Caco-2 (cell line): ENCODE results near the gene LONP1. TPM values are rescaled to one million over a fixed set of nuclear protein-coding genes. Genes with fewer than 3 reads are reported as not detected.

Source experiments
- BruUV-seq: library from RNA; stranded (reverse); fragments of 400-500 nt; replicated peaks from 2 replicates; lab custom pipeline; 2021; lab: Mats Ljungman, UMichigan
- CTCF ChIA-PET: fragments of 300-600 bp; sonication (Branson Sonifier 250); formaldehyde crosslinking; loops from one replicate; lab custom pipeline; 2022; ENCODE audit warnings: antibody characterized with exemption; lab: Charles Lee
- POLR2A ChIA-PET: fragments of 300-600 bp; sonication (Branson Sonifier 250); formaldehyde crosslinking; loops from one replicate; lab custom pipeline; 2022; ENCODE audit warnings: antibody characterized with exemption; lab: Charles Lee
- DNase-seq, 2 experiments: peaks; one replicate each; pipeline versions ENCODE4 v3.0.0 to v3.0.0-alpha.2; 2020 to 2022
- H3K27me3 ChIP-seq: replicated peaks from 2 replicates; pipeline ENCODE4 v1.6.0; 2011; ENCODE audit warnings: low read length; ENCODE audit not compliant: control insufficient read depth, insufficient read depth
- H3K36me3 ChIP-seq: 2 replicates; pipeline ENCODE4 v1.5.1; 2011; ENCODE audit warnings: low read length; ENCODE audit not compliant: control insufficient read depth, insufficient read depth
- H3K4me1 ChIP-seq: fragments of 250-450 bp; sonication (Bioruptor Pico); 2 replicates; pipeline ENCODE4 v1.5.1; 2020; ENCODE audit warnings: mild to moderate bottlenecking
- H3K4me3 ChIP-seq: 2 replicates; pipeline ENCODE4 v1.5.1; 2011; ENCODE audit warnings: low read depth, mild to moderate bottlenecking, control low read depth, low read length
- H3K9me3 ChIP-seq: fragments of 250-450 bp; sonication (Bioruptor Pico); 2 replicates; pipeline ENCODE4 v1.5.1; 2020; ENCODE audit warnings: mild to moderate bottlenecking, moderate library complexity
- H3K27ac Mint-ChIP-seq: one replicate; pipeline ENCODE4 v1.8.0; 2022; ENCODE audit warnings: mixed read lengths; ENCODE audit not compliant: unreplicated experiment
- H3K27me3 Mint-ChIP-seq: one replicate; pipeline ENCODE4 v1.8.0; 2022; ENCODE audit warnings: mixed read lengths; ENCODE audit not compliant: insufficient read depth, unreplicated experiment
- H3K36me3 Mint-ChIP-seq: one replicate; pipeline ENCODE4 v1.8.0; 2022; ENCODE audit warnings: mild to moderate bottlenecking, mixed read lengths; ENCODE audit not compliant: insufficient read depth, unreplicated experiment
- H3K4me1 Mint-ChIP-seq: one replicate; pipeline ENCODE4 v1.8.0; 2022; ENCODE audit warnings: low read depth, mixed read lengths; ENCODE audit not compliant: unreplicated experiment
- H3K4me3 Mint-ChIP-seq: one replicate; pipeline ENCODE4 v1.8.0; 2022; ENCODE audit warnings: mild to moderate bottlenecking, moderate library complexity, mixed read lengths; ENCODE audit not compliant: unreplicated experiment
- H3K9me3 Mint-ChIP-seq: one replicate; pipeline ENCODE4 v1.8.0; 2022; ENCODE audit warnings: mixed read lengths; ENCODE audit not compliant: unreplicated experiment
- intact Hi-C: fragments of 100-400 bp; cut with micrococcal nuclease; formaldehyde crosslinking; loops from one replicate; pipeline ENCODE4 v1.10.0; 2022; ENCODE audit not compliant: unreplicated experiment
- total RNA-seq: library from RNA; stranded (reverse); gene quantifications from 2 replicates; pipeline ENCODE4 v1.2.3, GENCODE V29; 2022
- TF ChIP-seq, protein P1 (sequence below), 2 experiments: fragments of 200-600 bp in 1 of 2; IDR thresholded peaks; 1 replicate in 1 of 2; 2 replicates in 1 of 2; pipeline versions ENCODE4 v1.5.1 to v1.8.0; 2011 to 2022; ENCODE audit warnings: antibody characterized with exemption in 1 of 2, control low read depth in 1 of 2, inconsistent platforms in 1 of 2, low read depth in 1 of 2, low read length in 1 of 2, mild to moderate bottlenecking in 1 of 2, moderate library complexity in 1 of 2; ENCODE audit not compliant: insufficient read depth in 1 of 2, severe bottlenecking in 1 of 2, unreplicated experiment in 1 of 2

The LONP1 gene
- total RNA-seq, 1 experiment from 2014 or later = 208 TPM

DNA sequence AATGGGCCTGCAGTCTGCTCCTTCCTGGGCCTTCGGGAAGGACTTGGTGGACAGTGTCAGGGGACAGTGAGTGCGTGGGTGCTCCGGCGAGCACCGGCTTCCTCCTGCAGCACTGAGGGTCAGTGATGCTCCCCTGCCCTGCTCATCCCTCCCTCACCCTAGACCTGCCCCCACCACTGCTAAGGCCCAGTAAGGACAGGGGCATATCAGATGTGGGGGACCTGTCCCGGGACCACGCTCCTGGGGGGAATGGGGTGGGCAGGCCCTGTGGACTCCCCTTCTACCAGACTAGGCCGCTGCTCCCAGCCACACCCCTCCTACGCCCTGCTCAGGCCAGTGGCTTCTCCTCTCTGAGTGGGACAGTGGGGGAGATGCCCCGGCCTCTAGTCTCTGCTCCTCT is 42.8 kb downstream of the LONP1 start:
- H3K27ac Mint-ChIP-seq = no peak overlapping the region

DNA sequence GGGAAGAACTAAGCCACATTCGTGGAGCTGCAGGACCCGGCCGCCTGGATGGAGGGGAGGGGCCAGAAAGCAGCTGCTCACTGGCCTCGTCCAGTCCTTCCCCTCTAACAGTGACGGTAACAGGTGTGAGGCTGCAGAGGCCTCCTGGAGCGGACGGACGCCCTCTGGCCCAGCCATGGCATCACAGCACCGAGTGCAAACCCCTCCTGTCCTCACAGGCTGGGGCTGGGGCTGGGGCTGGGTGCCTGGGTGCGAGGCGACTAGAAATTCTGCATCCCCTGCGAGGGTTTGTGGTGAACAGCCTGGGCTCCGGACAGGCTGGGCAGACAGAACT is 43.2 kb downstream of the LONP1 start:
- ChIA-PET CTCF (no interaction called here), POLR2A (interaction anchor here (0.7 kb wide), 1 partner anchor 96 kb away, joined by 4 read pairs; no protein-coding TSS in a partner anchor)
- no peak overlapping the region for H3K4me3 Mint-ChIP-seq
- H3K9me3 Mint-ChIP-seq = no peaks in the 10 kb centered on the region
- no peaks in the 10 kb centered on the region for H3K9me3 ChIP-seq
- H3K4me1 Mint-ChIP-seq = peaks cover 14% of the 10 kb centered on the region
- peak overlapping the region; percentile 31 for H3K27ac Mint-ChIP-seq
- no peaks in the 10 kb centered on the region for H3K27me3 ChIP-seq
- no peak overlapping the region for H3K4me3 ChIP-seq
- no TSS peak for BruUV-seq
- H3K4me1 ChIP-seq = no peaks in the 10 kb centered on the region; the same call in 1 of the 2 replicates
- no peak for DNase-seq
- H3K36me3 Mint-ChIP-seq = peaks cover 77% of the 10 kb centered on the region
- H3K27me3 Mint-ChIP-seq = no peaks in the 10 kb centered on the region
- intact Hi-C loops = no loop called here
- H3K36me3 ChIP-seq = no peaks in the 10 kb centered on the region
- TF ChIP-seq, protein P1, sequence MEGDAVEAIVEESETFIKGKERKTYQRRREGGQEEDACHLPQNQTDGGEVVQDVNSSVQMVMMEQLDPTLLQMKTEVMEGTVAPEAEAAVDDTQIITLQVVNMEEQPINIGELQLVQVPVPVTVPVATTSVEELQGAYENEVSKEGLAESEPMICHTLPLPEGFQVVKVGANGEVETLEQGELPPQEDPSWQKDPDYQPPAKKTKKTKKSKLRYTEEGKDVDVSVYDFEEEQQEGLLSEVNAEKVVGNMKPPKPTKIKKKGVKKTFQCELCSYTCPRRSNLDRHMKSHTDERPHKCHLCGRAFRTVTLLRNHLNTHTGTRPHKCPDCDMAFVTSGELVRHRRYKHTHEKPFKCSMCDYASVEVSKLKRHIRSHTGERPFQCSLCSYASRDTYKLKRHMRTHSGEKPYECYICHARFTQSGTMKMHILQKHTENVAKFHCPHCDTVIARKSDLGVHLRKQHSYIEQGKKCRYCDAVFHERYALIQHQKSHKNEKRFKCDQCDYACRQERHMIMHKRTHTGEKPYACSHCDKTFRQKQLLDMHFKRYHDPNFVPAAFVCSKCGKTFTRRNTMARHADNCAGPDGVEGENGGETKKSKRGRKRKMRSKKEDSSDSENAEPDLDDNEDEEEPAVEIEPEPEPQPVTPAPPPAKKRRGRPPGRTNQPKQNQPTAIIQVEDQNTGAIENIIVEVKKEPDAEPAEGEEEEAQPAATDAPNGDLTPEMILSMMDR (IDR thresholded peaks at IDR 0.05; ENCODE audit: insufficient read depth in 1 of 2, low read depth in 1 of 2, low read length in 1 of 2, severe bottlenecking in 1 of 2, unreplicated experiment in 1 of 2) = no peak

More for the DNA sequence above, 42.8 kb downstream of the LONP1 start:
- TF ChIP-seq, protein P1 (IDR thresholded peaks at IDR 0.05; ENCODE audit: insufficient read depth in 1 of 2, low read depth in 1 of 2, low read length in 1 of 2, severe bottlenecking in 1 of 2, unreplicated experiment in 1 of 2) = no peak
- ChIA-PET CTCF (no interaction called here), POLR2A (interaction anchor here (0.7 kb wide), 1 partner anchor 96 kb away, joined by 4 read pairs; no protein-coding TSS in a partner anchor)
- H3K27me3 ChIP-seq = no peaks in the 10 kb centered on the region
- H3K4me1 ChIP-seq = no peaks in the 10 kb centered on the region; the same call in 1 of the 2 replicates
- Mint-ChIP-seq H3K4me1 (peaks cover 15% of the 10 kb centered on the region), H3K4me3 (no peak overlapping the region), H3K9me3 (no peaks in the 10 kb centered on the region), H3K36me3 (peaks cover 74% of the 10 kb centered on the region), H3K27me3 (no peaks in the 10 kb centered on the region)
- DNase-seq = no peak
- no TSS peak for BruUV-seq
- intact Hi-C loops = no loop called here
- no peaks in the 10 kb centered on the region for H3K9me3 ChIP-seq
- no peak overlapping the region for H3K4me3 ChIP-seq
- no peaks in the 10 kb centered on the region for H3K36me3 ChIP-seq

DNA sequence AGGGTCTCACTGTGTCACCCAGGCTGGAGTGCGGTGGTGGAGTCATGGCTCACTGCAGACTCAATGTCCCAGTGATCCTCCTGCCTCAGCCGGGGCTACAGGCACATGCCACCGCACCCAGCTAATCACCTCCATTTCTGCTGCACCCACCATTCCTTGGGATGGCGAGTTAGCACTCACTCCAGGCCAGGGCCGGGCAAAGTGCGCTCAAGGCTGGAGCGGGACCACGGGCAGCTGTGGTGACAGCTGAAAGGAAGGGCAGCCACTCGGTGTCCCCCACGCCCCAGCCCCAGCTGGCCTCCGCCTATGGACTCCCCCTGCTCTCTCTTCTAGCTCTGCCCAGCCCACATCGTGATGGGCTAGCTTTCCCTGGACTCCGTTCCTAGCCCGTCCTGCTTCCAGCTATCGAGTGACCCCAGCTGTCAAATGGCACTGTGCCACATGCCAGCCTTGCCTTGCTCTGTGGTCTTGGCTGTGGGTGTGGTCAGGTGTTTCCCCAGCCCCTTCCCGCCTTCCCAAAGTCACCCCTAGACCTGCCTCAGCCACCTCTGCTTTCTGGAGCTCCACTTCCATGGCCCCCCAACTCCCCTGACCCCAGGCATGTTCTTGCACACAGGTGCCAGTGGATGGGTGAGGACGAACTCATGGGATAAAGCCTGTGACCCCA is 43.7 kb downstream of the LONP1 start:
- Histone ChIP-seq H3K27me3 (no peaks in the 10 kb centered on the region), H3K4me3 (no peak overlapping the region), H3K4me1 (no peaks in the 10 kb centered on the region; the same call in 1 of the 2 replicates), H3K36me3 (no peaks in the 10 kb centered on the region), H3K9me3 (no peaks in the 10 kb centered on the region)
- Mint-ChIP-seq H3K4me1 (peaks cover 9% of the 10 kb centered on the region), H3K27ac (peak overlapping the region; percentile 31), H3K4me3 (no peak overlapping the region), H3K36me3 (peaks cover 77% of the 10 kb centered on the region), H3K9me3 (no peaks in the 10 kb centered on the region), H3K27me3 (no peaks in the 10 kb centered on the region)
- TF ChIP-seq, protein P1 (IDR thresholded peaks at IDR 0.05; ENCODE audit: insufficient read depth in 1 of 2, low read depth in 1 of 2, low read length in 1 of 2, severe bottlenecking in 1 of 2, unreplicated experiment in 1 of 2) = no peak
- POLR2A ChIA-PET = interaction anchor here (0.7 kb wide), 1 partner anchor 95 kb away, joined by 4 read pairs; no protein-coding TSS in a partner anchor
- no TSS peak for BruUV-seq
- no peak for DNase-seq
- CTCF ChIA-PET = no interaction called here
- intact Hi-C loops = no loop called here
